GM21367 (cell line): ENCODE results near the gene KANSL3.
"Not testable (repeated sequence)": the region's sequence is repeated elsewhere in the genome, so short reads cannot be mapped to it uniquely, and the experiment has no call there.

Source experiments
- ATAC-seq: cut with Tn5 transposase; IDR thresholded peaks from one replicate; pipeline ENCODE4 v1.9.1; 2021; ENCODE audit not compliant: unreplicated experiment

Gene KANSL3

GRCh38 chr2:96564026-96564425 lies 74.1 kb downstream of the KANSL3 start:
- ATAC-seq = no peak

- no peak for ATAC-seq
Measured at GRCh38 chr2:96558485-96558884, 79.6 kb downstream of the KANSL3 start.

DNA sequence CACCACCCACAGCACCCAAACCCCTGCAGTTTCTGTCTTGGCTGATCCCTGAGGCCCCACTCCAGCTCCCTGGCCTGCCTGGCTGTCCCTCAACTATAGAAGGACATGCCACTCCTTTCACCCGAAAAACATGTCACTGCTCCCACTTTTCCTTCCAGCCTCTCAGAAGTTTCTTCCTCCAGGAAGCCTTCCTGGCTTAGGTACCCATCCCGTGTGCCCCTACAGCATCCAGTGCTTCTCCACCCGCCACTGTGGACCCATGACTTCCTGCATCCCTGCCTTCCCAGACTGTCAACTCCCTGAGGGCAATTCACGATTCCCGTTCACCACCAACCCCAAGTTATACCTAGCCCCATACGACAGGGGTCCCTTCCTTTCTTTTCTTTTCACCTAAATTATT lies 80.1 kb downstream of the KANSL3 start:
- no peak for ATAC-seq

GRCh38 chr2:96557421-96557820 lies 80.7 kb downstream of the KANSL3 start:
- not testable (repeated sequence) for ATAC-seq

DNA sequence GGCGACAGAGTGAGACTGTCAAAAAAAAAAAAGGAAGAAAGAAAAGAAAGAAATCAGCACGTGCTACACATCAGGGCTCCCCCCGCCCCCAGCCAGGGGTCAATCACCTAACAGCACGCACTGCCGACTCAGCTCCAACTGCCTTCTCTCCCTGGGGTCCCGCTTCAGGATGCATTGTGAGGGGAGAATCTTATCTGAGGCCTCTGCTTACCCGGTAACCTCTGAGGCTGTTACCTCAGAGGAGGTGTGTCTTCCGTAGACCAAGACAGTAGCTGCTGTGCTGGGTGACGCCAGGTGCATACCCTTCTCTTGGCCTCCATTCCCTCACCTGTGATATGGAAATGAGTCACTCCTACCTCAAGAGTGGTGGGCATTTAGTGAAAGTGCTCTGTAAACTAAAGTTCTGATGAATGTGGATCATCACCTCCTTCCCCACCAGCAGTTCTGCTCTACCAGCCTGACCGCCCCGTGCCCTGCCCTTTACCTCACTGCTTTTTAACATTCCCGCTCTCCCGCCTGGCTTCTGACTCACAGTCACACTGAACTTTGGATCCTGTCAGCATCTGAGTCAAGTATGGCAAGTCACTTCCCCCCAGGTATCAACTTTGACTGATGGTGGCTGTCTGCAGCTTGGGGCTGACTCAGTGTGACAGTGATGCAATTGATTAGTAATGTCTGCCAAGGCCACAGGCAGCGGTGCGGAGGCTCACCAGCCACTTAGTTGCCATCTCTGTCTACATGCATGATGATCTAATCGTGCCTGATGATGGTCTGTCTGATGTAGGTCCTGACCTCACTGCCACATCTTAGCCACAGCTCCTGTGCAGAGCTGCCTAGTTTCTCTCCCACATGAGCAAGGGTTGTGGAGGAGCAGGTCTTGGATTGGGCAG lies 81.4 kb downstream of the KANSL3 start:
- no peak for ATAC-seq

GRCh38 chr2:96555146-96555610 lies 82.9 kb downstream of the KANSL3 start:
- ATAC-seq = no peak

DNA sequence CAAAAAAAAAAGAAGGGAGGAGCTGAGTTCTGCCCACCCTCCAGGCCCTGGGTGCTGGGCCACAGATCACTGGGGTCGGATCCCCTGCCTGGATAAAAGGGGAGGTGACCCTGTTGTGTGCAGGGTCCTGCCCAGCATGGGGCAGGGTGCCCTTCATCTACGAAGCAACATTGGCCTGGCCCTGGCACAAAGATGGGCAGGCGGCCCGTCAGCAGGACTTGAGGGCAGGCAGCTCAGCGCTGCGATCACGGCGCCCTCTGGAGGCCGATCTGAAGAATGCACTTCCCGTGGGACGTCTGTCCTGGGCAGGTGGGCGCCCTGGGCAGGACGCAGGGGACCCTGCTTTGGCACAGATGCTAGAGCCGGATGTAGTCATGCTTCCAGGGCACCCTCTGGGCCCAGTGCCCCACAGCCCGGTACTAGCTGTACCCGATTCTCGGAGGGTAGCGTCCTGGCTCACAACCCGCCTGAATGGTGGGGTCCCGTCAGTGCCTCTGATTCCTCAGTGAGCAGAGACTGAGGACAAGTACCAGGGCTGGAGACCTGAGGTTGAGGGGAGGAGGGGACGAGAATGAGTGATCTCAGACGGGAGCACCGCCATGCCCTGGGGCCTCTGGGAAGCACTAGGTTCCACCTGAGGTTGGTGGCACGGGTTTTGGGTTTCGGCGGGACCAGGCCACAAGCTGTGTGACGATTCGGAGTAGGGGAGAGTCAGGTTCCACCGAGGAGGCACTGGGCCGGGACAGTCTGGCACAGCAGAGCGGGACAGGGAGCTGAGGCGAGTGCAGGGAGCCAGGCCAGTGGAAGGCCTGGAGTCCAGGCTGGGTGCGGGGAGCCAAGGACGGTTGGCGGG lies 83.6 kb downstream of the KANSL3 start:
- ATAC-seq = no peak

DNA sequence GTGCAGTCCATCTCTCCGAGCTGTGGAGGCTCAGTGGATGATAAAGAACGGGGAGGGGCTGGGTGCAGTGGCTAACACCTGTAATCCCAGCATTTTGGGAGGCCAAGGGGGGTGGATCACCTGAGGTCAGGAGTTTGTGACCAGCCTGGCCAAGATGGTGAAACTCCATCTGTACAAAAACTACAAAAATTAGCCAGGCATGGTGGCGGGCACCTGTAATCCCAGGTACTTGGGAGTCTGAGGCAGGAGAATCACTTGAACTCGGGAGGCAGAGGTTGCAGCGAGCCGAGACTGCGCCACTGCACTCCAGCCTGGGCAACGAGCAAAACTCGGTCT lies 84.2 kb downstream of the KANSL3 start:
- ATAC-seq = not testable (repeated sequence)

DNA sequence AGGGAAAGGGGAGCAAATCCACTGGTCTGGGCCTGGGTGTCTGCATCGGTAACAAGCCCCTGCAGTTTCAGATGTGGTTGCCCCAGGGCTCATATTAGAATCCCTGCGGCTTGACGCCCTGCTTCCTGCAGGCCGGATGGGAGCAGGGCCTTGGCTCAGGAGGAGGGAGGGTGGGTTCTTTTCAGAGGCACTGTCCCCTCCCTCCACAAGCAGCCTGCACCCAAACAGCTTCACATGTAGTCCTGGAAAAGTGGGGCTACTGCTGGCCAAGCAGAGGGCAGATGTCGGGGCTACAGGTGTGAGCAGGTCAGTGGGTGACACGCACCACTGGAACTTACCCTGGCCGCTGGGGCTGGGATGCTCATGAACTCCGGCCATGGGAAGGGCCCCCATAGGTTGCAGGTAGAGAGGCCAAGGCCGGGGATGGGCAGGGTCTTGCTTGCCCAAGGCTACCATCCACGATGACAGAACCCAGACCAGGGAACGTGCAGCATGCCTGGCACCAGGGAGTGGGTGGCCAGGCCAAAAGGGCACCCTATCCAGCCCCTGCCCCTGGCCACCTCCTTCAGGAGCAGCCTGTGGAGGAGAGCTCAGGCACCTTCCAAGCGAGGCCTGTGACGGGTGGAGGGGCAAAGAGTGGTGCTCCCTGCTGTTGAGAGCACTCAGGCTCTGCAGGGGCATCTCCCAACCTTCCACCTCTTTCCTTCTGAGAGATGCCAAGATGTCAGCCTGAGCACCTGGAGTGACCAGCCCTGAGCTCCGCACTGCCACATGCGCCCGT lies 84.7 kb downstream of the KANSL3 start:
- no peak for ATAC-seq

- no peak for ATAC-seq
Measured at GRCh38 chr2:96552315-96553175, 85.6 kb downstream of the KANSL3 start.

GRCh38 chr2:96551605-96552314 lies 86.4 kb downstream of the KANSL3 start:
- ATAC-seq = no peak

DNA sequence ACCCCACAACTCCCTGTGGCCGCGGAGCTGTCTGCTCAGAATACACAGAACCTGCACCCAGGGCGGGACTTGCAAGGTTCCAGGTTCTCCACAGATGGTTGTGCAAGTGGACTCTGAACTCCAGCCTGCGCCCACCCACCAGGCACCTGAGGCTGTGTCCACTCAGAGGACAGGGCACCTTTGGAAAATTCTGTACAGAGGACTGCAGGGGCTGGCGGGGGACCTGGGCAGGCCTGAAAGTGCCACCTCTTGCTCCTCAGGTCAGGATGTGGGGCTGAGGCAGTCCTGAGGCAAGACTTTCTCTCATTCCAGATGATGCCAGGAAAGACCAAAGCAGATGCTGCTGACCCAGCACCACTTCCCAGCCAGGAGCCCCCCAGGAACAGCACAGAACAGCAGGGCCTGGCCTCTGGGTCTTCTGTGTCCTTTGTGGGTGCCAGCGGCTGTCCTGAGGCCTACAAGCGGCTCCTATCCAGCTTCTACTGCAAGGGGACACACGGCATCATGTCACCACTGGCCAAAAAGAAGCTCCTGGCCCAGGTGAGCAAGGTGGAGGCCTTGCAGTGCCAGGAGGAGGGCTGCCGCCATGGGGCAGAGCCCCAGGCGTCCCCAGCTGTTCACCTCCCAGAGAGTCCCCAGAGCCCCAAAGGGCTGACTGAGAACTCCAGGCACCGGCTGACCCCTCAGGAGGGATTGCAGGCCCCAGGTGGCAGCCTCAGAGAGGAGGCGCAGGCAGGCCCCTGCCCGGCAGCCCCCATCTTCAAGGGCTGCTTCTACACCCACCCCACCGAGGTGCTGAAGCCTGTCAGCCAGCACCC lies 87.1 kb downstream of the KANSL3 start:
- ATAC-seq = no peak

- ATAC-seq = no peak
Measured at GRCh38 chr2:96549967-96550786, 87.9 kb downstream of the KANSL3 start.

- ATAC-seq = no peak
Measured at GRCh38 chr2:96549466-96549785, 88.7 kb downstream of the KANSL3 start.

GRCh38 chr2:96548558-96549465 lies 89.3 kb downstream of the KANSL3 start:
- ATAC-seq = no peak

DNA sequence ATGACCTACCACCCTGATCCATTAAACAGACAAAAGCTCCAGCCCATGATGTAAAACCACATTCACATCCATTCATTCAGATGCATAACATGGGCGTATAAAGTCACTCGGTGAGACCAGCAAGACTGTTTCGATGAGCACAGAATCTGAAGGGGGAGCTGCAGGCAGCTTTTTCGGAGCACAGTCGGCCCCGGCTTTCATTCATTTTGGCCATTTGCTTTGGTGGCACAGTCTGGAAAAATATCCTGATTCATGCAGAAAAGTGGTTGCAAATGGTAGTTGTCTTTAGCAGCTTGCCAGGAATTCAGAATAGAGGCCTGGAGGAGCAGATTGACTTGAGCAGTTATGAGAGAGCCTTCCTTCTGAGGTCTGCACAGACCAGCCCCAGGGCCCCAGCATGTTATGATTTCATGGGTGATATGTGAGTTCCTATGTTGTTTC lies 90.4 kb downstream of the KANSL3 start:
- ATAC-seq = no peak

- no peak for ATAC-seq
Measured at GRCh38 chr2:96547203-96547641, 90.9 kb downstream of the KANSL3 start.
